HL-60/S4 (cell line): ENCODE results near the gene RLBP1.

ENCODE experiments used
- in situ Hi-C: fragments of 300-500 bp; cut with MboI; formaldehyde crosslinking; loops from 2 replicates; pipeline ENCODE4 v1.14.3; 2022; ENCODE audit warnings: low sequenced_read_pairs

Gene RLBP1

DNA sequence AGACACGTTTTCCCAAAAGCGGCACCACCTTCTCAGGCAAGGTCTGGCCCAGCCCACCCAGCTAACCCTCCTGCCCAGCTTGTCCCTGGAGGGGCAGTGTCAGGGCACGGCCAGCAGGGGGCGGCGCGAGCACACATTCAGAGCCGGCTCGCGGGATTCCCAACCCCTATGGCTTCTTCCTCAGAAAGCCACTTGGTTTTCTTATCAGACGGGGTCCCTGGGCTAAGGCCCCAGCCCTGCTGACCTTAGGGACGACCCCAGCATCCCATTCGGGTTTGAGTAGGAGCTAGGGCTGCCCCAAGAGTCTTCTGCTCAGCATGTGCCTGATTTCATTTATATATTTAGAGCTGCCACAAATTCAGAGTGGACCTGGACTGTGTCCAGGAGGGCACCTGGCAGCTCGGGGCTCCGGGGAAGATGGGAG, 14.5 kb downstream of the RLBP1 start:
- in situ Hi-C loops = no loop called here

- in situ Hi-C loops = no loop called here
Observed at GRCh38 chr15:89205991-89206585, 15.3 kb downstream of the RLBP1 start.

DNA sequence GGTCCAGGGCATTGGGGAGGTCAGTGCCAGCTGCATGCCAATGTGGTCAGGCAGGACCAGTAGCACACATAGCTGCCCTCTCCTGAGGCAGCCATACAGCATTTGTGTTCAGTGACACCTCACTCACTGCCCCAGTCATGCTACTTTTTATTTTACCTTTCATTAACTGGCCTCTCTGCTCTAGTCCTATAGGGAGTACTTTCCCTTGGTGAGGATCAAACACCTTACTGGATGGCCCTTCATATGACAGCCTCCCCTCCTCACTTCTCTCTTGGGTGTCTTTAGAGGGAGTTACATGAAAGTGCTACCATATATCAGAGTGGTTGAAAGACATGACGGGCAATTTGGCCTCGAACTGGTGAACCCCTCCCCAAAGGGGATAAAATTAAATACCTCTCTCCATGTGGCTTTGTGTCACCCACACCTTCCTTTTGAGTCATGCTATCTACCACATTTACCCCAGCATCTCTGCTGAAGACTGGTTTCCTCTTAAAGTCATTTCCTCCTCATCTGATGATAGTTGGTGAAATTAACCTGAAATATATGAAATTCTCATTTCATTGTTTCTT, 17.6 kb downstream of the RLBP1 start:
- in situ Hi-C loops = no loop called here

GRCh38 chr15:89201465-89202005, 19.8 kb downstream of the RLBP1 start:
- in situ Hi-C loops = no loop called here

DNA sequence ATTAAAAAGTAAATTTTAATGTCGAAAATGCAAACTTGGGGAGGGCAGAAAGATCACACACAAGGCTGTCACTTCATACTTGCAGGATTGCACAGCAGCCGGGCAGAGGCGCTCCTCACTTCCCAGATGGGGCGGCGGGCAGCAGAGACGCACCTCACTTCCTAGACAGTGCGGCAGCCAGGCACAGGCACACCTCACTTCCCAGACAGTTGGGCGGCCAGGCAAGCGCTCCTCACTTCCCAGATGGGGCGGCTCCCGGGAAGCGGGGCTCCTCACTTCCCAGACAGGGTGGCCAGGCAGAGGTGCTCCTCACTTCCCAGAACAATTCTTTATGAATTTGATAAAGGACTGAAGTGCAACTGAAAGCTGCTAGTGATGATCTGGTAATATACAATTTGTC, 21.2 kb downstream of the RLBP1 start:
- in situ Hi-C loops = no loop called here

GRCh38 chr15:89199746-89200145, 21.6 kb downstream of the RLBP1 start:
- in situ Hi-C loops = loop anchor here (25.0 kb wide), 1 partner anchor 287 kb away; the partner anchor contains the start of gene MFGE8

DNA sequence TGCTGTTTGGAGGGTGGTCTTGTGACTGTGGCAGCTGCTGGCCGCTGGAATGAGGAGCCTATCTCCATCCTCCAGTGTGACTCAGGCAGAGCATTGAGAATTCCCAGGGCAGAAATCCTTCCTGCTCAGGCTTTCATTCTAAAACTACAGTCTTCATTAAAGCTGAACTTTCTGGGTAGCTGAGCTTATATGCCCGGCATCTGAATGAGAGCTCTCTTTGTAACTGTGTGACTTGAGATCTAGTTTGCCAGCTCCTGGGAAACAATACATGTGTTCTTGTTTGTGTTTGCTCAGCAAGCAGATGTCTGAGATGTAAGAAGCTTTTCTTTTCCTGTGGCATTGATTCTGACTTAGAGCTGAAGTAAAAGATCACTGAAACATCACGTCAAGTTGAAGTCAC, 22.4 kb downstream of the RLBP1 start:
- in situ Hi-C loops = loop anchor here (25.0 kb wide), 1 partner anchor 287 kb away; the partner anchor contains the start of gene MFGE8

DNA sequence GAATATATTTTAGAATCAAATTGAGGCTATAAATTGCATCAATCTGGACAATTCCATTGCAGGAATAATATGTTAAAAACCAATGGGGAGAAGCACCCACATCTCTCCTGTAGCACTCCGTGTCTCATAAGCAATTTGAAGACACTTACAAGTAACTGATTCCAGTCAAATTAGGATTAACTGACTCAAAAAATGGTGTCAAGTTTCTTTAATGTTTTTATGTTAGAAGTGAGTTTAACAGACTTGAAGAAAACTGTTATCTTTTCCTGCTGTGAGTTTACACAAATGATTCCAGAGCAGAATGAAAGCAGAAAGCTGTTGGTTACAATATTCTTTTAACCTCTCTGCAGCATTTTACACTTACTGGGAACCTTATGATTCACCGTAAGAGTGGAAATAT, 23.2 kb downstream of the RLBP1 start:
- in situ Hi-C loops = loop anchor here (25.0 kb wide), 1 partner anchor 286 kb away; the partner anchor contains the start of gene MFGE8

DNA sequence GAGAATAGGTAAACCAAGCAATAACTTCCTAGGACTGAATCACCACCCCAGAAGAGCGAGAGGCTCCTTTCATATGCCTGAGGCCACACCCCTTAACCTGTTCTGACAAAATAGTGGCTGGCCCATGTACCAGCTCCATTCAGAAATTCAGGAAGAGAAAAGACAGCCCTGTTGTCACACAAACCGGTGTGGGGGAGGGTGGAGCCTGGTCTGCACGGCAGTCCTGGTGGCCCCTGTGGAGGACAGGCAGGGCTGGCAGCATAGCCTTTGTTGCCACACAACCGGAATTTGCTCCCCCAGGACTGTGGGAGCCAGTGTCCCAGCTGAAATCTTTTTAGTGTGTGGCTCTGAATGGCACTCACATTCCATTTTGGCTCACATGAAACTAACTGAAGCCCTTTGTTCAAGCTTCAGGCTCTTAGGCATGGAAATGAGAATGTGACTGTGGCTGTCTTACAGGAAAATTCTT, 23.8 kb downstream of the RLBP1 start:
- in situ Hi-C loops = loop anchor here (25.0 kb wide), 1 partner anchor 285 kb away; the partner anchor contains the start of gene MFGE8

- in situ Hi-C loops = loop anchor here (25.0 kb wide), 1 partner anchor 285 kb away; the partner anchor contains the start of gene MFGE8
Observed at GRCh38 chr15:89196994-89197393, 24.4 kb downstream of the RLBP1 start.

- in situ Hi-C loops = loop anchor here (25.0 kb wide), 1 partner anchor 284 kb away; the partner anchor contains the start of gene MFGE8
Observed at GRCh38 chr15:89196241-89196640, 25.1 kb downstream of the RLBP1 start.

- in situ Hi-C loops = loop anchor here (25.0 kb wide), 1 partner anchor 284 kb away; the partner anchor contains the start of gene MFGE8
Observed at GRCh38 chr15:89195836-89196235, 25.5 kb downstream of the RLBP1 start.

DNA sequence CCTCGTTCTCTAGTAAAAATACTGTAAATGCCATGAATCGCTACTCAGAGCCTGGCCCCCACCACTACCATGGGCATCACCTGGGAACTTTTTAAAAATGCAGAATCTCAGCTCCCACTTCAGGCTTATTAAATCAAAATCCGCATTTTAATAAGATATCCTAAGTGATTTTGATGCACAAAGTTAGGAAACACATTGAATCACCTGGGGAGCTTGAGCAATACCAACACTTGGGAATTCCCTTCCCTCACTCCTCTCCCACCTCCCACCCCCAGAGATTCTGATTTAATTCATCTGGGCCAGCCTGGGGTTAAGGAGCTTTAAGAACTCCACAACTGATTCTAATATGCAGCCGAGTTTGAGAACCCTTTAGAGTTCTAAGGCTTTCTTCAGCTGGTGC, 26.8 kb downstream of the RLBP1 start:
- in situ Hi-C loops = loop anchor here (25.0 kb wide), 1 partner anchor 282 kb away; the partner anchor contains the start of gene MFGE8

- in situ Hi-C loops = loop anchor here (25.0 kb wide), 1 partner anchor 280 kb away; the partner anchor contains the start of gene MFGE8
Observed at GRCh38 chr15:89192766-89193165, 28.6 kb downstream of the RLBP1 start.

- in situ Hi-C loops = loop anchor here (25.0 kb wide), 1 partner anchor 280 kb away; the partner anchor contains the start of gene MFGE8
Observed at GRCh38 chr15:89192136-89192535, 29.2 kb downstream of the RLBP1 start.

DNA sequence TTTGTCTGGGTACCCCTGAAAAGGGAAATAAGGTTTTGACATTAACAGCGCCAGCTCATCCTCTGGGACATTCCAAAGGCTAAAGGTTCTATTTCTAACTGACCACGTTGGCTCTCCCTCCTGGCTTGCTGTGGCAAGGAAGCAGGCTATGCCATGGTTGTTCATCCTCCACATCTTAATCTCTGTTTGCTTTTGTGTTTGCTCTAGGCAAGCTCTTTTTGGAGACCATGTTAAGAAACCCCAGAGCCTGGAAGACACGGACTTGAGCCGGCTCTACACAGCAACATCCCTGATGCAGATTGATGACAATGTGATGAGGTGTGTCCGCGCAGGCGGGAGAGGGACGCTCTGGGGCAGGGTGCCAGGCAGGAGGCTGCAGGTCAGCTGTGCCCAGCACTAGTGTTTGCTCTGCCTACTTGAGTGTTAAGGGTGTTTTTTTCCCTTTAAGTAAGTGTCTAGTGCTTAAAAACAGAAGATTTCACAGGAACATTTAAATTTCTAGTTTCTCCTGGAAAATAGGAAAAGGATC, 33.3 kb downstream of the RLBP1 start:
- in situ Hi-C loops = loop anchor here (25.0 kb wide), 1 partner anchor 276 kb away; the partner anchor contains the start of gene MFGE8

DNA sequence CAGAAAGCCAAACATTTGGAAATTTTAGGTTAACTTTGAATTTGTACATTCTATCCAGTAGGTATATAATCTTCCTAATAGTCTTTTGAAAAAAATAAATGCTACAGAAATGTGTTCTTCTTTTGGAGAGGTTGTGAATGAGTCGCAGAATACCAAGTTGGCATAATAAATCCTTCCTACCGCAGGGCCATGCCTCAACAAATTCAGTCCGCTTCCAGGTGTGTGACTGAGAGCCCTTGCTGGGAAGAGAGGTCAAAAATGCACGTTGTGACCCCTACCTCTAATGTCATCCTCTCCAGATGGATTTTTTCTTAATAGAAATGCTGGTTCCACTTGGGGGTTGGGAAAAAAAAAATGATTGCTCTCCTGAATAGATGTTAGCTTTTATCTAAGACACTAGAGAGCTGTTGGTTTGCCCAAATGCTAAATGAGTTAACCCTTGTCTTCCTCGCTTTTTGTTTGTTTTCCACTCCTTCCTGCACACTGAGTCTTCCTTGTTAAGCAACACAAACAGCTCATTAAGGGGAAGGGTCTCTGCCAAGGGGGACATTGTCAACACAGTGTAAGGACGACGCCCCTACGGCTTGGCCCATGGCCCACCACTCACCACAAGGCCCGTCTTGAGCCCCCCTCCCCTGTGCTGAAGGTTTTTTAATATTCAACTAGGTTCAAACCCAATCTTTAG, 33.9 kb downstream of the RLBP1 start:
- in situ Hi-C loops = loop anchor here (25.0 kb wide), 1 partner anchor 275 kb away; the partner anchor contains the start of gene MFGE8

GRCh38 chr15:89186803-89187202, 34.6 kb downstream of the RLBP1 start:
- in situ Hi-C loops = loop anchor here (25.0 kb wide), 1 partner anchor 275 kb away; the partner anchor contains the start of gene MFGE8

DNA sequence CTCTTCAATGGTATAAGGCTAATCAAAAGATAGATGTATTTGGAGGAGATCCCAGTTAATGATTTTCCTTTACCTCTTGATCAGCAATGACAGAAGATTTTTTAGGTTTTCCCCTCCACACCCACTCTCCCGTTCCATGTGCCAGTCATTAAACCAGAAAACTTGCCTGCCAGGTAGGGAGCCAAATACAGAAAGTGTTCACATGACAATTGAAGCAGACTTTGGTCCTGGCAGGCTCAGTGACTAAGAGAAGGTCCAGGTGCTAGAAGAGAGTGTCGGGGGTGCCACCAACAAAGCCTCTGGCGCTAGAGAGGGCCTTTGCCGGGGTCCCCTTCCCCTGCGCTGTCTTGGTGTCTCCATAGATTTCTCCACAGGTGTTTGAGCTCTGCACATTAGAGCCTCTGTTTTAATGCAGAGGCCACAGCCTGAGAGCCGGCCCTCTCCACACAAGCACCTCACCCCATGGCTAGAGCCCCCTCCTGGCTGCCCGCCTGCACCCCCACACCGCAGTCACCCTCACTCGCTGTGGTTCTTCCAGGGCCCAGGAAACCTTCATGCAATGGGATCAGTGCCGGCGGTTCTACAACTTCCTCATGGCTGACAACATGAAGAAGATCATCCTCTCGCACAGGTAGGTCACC, 36.4 kb downstream of the RLBP1 start:
- in situ Hi-C loops = loop anchor here (25.0 kb wide), 1 partner anchor 273 kb away; the partner anchor contains the start of gene MFGE8

DNA sequence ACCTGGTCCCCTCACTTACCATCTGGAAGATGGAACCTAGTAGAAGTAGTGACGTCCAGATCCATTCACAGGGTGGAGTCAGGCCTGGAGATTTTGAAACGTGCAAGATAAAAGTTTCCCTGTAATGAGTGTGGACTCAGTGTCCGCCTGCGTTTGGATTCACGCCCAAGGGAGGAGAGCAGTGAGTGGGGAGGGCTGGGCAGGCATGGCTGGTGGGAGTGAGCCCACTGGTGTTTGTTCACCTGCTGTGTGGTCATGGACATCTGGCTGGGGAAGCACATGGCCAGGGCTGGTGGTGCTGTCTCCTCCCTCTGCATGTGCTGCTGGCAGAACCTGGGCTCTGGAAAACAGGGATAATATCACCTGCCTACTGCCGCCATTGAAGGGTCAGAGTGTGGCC, 37.0 kb downstream of the RLBP1 start:
- in situ Hi-C loops = loop anchor here (25.0 kb wide), 1 partner anchor 272 kb away; the partner anchor contains the start of gene MFGE8
